K562 (cell line): ENCODE data around the gene CCL16. TPM values are rescaled to one million over a fixed set of nuclear protein-coding genes. Genes with fewer than 3 reads are reported as not detected.

Experiments
- DACH1 ChIP-seq: fragments of 450-650 bp; IDR thresholded peaks from 2 replicates; pipeline ENCODE4 v1.6.1; 2018; ENCODE audit not compliant: partially characterized antibody
- GATA2 ChIP-seq: sonication (generic); formaldehyde crosslinking; IDR thresholded peaks from 2 replicates; pipeline ENCODE4 v1.4.0; 2020; ENCODE audit warnings: mild to moderate bottlenecking, missing genetic modification reagents
- LEF1 ChIP-seq: fragments of 450-650 bp; IDR thresholded peaks from 2 replicates; pipeline ENCODE4 v1.6.1; 2016; ENCODE audit warnings: mild to moderate bottlenecking
- NFXL1 ChIP-seq: fragments of 450-650 bp; formaldehyde crosslinking; IDR thresholded peaks from 2 replicates; pipeline ENCODE4 v1.4.0; 2021; ENCODE audit warnings: mild to moderate bottlenecking
- PURB ChIP-seq: sonication (generic); formaldehyde crosslinking; IDR thresholded peaks from 2 replicates; pipeline ENCODE4 v1.9.0; 2021; ENCODE audit warnings: low read depth, mild to moderate bottlenecking, missing genetic modification reagents
- RBM14 ChIP-seq: fragments of 200-400 bp; formaldehyde crosslinking; IDR thresholded peaks from 2 replicates; pipeline ENCODE4 v1.6.1; 2018; ENCODE audit warnings: low read depth, mild to moderate bottlenecking, low read length, moderate library complexity, borderline replicate concordance; ENCODE audit not compliant: insufficient read depth
- RBM22 ChIP-seq: fragments of 200-400 bp; formaldehyde crosslinking; IDR thresholded peaks from 2 replicates; pipeline ENCODE4 v1.6.1; 2018; ENCODE audit warnings: low read length, low read depth; ENCODE audit not compliant: poor library complexity, severe bottlenecking
- SMARCA5 ChIP-seq: fragments of 450-650 bp; IDR thresholded peaks from 2 replicates; pipeline ENCODE4 v1.6.1; 2016
- STAT5A ChIP-seq: IDR thresholded peaks from 2 replicates; pipeline ENCODE4 v1.6.1; 2012; ENCODE audit warnings: low read length, inconsistent platforms, borderline replicate concordance
- ZNF79 ChIP-seq: fragments of 250-450 bp; sonication (Bioruptor Pico); IDR thresholded peaks from 2 replicates; pipeline ENCODE4 v1.4.0; 2020; ENCODE audit warnings: low read depth, mild to moderate bottlenecking, moderate library complexity
- polyA plus RNA-seq, 8 experiments: library from polyadenylated mRNA; depleted of rRNA in 4 of 8; stranded (reverse) in 5 of 8; unstranded in 3 of 8; fragments of >200 nt; fragmentation: Nextera tagmentation in 2 of 8; fragmentation: Illumina TruSeq in 1 of 8; extraction: Ambion mirVana in 2 of 8; extraction: Trizol in 1 of 8; gene quantifications; 2 replicates each; pipeline versions ENCODE4 v1.2.1 to v1.2.3, GENCODE V29; 2011 to 2014; ENCODE audit warnings: inconsistent platforms in 1 of 8, missing spikeins in 1 of 8
- total RNA-seq, 7 experiments: library from RNA; depleted of rRNA in 6 of 7; stranded (reverse); fragments of >200 nt in 6 of 7; fragmentation: Illumina TruSeq in 2 of 7; extraction: Trizol in 2 of 7; gene quantifications; 2 replicates each; pipeline versions ENCODE4 v1.2.1 to v1.2.3, GENCODE V29; 2011 to 2021; ENCODE audit warnings: low replicate concordance in 1 of 7
- TF ChIP-seq, protein P1 (sequence below), 2 experiments: fragments of 450-650 bp; conservative IDR thresholded peaks; 2 replicates each; pipeline ENCODE4 v1.6.1; 2017; ENCODE audit warnings: mild to moderate bottlenecking in 2 of 2, moderate library complexity in 2 of 2
- TF ChIP-seq, protein P2 (sequence below): fragments of 250-450 bp; sonication (Bioruptor Pico); IDR thresholded peaks from 2 replicates; pipeline ENCODE4 v1.8.0; 2022; ENCODE audit warnings: inconsistent platforms
- TF ChIP-seq, protein P3 (sequence below): sonication (generic); formaldehyde crosslinking; IDR thresholded peaks from 2 replicates; pipeline ENCODE4 v1.8.1; 2023; ENCODE audit warnings: missing genetic modification reagents, mild to moderate bottlenecking, borderline replicate concordance

CCL16 gene
- total and polyA plus RNA-seq, 9 of the 15 experiments (the other 6 are each of a cell fraction or from before 2014, with no cell fraction given) = not detected

DNA sequence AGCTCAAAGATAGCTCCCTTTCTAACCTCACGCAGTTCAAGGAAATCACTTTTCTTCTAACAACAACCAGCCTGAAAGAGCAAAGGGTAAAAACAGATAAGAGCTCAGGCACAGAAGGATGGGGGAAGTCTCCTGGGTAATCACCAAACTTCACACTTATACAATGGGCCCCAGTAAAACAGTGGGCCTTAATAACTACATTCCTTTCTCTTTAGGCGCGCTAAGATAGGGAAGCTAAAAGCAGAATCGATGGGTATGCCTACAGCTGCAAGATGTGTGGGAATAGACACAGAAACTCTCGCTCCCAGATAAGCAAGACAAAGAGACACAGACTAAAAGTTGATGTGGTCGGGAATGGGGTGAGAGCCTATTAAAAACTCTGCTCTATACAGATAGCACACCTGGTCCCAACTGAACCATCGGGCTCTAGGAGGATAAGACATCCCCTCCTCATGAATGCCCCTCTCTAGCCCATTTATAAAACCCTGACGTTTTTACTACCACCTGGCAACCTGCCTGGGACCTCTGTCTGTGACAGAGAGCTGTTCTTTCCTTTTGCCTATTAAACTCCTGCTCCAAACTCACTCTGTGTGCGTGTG lies 38.6 kb downstream of the CCL16 start (continued):
- no peak for TF ChIP-seq RBM22
- TF ChIP-seq, protein P1, sequence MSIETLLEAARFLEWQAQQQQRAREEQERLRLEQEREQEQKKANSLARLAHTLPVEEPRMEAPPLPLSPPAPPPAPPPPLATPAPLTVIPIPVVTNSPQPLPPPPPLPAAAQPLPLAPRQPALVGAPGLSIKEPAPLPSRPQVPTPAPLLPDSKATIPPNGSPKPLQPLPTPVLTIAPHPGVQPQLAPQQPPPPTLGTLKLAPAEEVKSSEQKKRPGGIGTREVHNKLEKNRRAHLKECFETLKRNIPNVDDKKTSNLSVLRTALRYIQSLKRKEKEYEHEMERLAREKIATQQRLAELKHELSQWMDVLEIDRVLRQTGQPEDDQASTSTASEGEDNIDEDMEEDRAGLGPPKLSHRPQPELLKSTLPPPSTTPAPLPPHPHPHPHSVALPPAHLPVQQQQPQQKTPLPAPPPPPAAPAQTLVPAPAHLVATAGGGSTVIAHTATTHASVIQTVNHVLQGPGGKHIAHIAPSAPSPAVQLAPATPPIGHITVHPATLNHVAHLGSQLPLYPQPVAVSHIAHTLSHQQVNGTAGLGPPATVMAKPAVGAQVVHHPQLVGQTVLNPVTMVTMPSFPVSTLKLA (conservative IDR thresholded peaks at IDR 0.05) = 0 out of 4 replicates have a peak, but pooled peaks of 1 of the 2 experiments have one; percentile 31
- no peak for TF ChIP-seq RBM14
- peak; percentile 50; the same call in 1 of the 2 replicates for TF ChIP-seq LEF1
- TF ChIP-seq, protein P2, sequence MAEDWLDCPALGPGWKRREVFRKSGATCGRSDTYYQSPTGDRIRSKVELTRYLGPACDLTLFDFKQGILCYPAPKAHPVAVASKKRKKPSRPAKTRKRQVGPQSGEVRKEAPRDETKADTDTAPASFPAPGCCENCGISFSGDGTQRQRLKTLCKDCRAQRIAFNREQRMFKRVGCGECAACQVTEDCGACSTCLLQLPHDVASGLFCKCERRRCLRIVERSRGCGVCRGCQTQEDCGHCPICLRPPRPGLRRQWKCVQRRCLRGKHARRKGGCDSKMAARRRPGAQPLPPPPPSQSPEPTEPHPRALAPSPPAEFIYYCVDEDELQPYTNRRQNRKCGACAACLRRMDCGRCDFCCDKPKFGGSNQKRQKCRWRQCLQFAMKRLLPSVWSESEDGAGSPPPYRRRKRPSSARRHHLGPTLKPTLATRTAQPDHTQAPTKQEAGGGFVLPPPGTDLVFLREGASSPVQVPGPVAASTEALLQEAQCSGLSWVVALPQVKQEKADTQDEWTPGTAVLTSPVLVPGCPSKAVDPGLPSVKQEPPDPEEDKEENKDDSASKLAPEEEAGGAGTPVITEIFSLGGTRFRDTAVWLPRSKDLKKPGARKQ (CRISPR knock-in tag) = no peak
- TF ChIP-seq DACH1 = no peak
- no peak for TF ChIP-seq NFXL1 (CRISPR knock-in tag)
- peak; percentile 47 for TF ChIP-seq GATA2
- TF ChIP-seq, protein P3, sequence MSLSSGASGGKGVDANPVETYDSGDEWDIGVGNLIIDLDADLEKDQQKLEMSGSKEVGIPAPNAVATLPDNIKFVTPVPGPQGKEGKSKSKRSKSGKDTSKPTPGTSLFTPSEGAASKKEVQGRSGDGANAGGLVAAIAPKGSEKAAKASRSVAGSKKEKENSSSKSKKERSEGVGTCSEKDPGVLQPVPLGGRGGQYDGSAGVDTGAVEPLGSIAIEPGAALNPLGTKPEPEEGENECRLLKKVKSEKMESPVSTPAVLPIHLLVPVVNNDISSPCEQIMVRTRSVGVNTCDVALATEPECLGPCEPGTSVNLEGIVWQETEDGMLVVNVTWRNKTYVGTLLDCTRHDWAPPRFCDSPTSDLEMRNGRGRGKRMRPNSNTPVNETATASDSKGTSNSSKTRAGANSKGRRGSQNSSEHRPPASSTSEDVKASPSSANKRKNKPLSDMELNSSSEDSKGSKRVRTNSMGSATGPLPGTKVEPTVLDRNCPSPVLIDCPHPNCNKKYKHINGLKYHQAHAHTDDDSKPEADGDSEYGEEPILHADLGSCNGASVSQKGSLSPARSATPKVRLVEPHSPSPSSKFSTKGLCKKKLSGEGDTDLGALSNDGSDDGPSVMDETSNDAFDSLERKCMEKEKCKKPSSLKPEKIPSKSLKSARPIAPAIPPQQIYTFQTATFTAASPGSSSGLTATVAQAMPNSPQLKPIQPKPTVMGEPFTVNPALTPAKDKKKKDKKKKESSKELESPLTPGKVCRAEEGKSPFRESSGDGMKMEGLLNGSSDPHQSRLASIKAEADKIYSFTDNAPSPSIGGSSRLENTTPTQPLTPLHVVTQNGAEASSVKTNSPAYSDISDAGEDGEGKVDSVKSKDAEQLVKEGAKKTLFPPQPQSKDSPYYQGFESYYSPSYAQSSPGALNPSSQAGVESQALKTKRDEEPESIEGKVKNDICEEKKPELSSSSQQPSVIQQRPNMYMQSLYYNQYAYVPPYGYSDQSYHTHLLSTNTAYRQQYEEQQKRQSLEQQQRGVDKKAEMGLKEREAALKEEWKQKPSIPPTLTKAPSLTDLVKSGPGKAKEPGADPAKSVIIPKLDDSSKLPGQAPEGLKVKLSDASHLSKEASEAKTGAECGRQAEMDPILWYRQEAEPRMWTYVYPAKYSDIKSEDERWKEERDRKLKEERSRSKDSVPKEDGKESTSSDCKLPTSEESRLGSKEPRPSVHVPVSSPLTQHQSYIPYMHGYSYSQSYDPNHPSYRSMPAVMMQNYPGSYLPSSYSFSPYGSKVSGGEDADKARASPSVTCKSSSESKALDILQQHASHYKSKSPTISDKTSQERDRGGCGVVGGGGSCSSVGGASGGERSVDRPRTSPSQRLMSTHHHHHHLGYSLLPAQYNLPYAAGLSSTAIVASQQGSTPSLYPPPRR = no peak
- TF ChIP-seq STAT5A = 0 out of 2 replicates have a peak, but pooled peaks have one; percentile 5
- TF ChIP-seq SMARCA5 = no peak
- no peak for TF ChIP-seq PURB (CRISPR knock-in tag)
- no peak for TF ChIP-seq ZNF79 (CRISPR knock-in tag)
